H1 (cell line): ENCODE results near the gene COL4A2. TPM values are rescaled to one million over a fixed set of nuclear protein-coding genes. Genes with fewer than 3 reads are reported as not detected.

Source experiments
- CTCF ChIA-PET: fragments of 300-600 bp; sonication (Branson Sonifier 250); formaldehyde crosslinking; loops from one replicate; lab custom pipeline; 2021; ENCODE audit not compliant: partially characterized antibody; lab: Charles Lee
- POLR2A ChIA-PET: fragments of 300-600 bp; sonication (Branson Sonifier 250); formaldehyde crosslinking; loops from one replicate; lab custom pipeline; 2021; ENCODE audit warnings: inconsistent platforms; ENCODE audit not compliant: partially characterized antibody; lab: Charles Lee
- DNase-seq, 2 experiments: peaks; one replicate each; pipeline versions ENCODE4 v3.0.0 to v3.0.0-alpha.2; 2010 to 2022; ENCODE audit warnings: low spot score in 2 of 2, low read depth in 1 of 2, mixed read lengths in 1 of 2
- FAIRE-seq: peaks from 2 replicates; lab custom pipeline; 2011; peaks lifted over from hg19 to GRCh38; lab: Jason Lieb, UNC
- H2AFZ ChIP-seq: 2 replicates; pipeline ENCODE4 v1.8.1; 2012; ENCODE audit warnings: low read length, inconsistent platforms
- H2AK5ac ChIP-seq: 2 replicates; pipeline ENCODE4 v1.6.1; 2013; ENCODE audit warnings: low read depth, low read length
- H2BK120ac ChIP-seq: replicated peaks from 2 replicates; pipeline ENCODE3; 2013; ENCODE audit warnings: low read depth, low read length, inconsistent platforms
- H2BK12ac ChIP-seq: 2 replicates; pipeline ENCODE4 v1.6.1; 2013; ENCODE audit warnings: low read depth, low read length
- H2BK15ac ChIP-seq: 2 replicates; pipeline ENCODE4 v1.6.1; 2013; ENCODE audit warnings: low read length
- H2BK20ac ChIP-seq: 2 replicates; pipeline ENCODE4 v1.6.1; 2013; ENCODE audit warnings: low read length
- H2BK5ac ChIP-seq: 2 replicates; pipeline ENCODE4 v1.6.1; 2013; ENCODE audit warnings: low read depth, low read length
- H3K14ac ChIP-seq: 2 replicates; pipeline ENCODE4 v1.6.1; 2013; ENCODE audit warnings: inconsistent platforms; ENCODE audit not compliant: insufficient read length
- H3K18ac ChIP-seq: 2 replicates; pipeline ENCODE4 v1.6.1; 2013; ENCODE audit warnings: low read length; ENCODE audit errors: extremely low read depth
- H3K23ac ChIP-seq: 2 replicates; pipeline ENCODE4 v1.6.1; 2013; ENCODE audit warnings: inconsistent platforms; ENCODE audit not compliant: insufficient read length
- H3K23me2 ChIP-seq: 2 replicates; pipeline ENCODE4 v1.6.1; 2013; ENCODE audit warnings: low read depth, low read length
- H3K27ac ChIP-seq: 2 replicates; pipeline ENCODE4 v1.6.1; 2011; ENCODE audit warnings: low read depth, low read length, inconsistent platforms
- H3K27me3 ChIP-seq, 4 experiments: replicated peaks in 1 of 4; 1 replicate in 1 of 4; 2 replicates in 3 of 4; pipeline versions ENCODE4 v1.6.1 to v1.8.1; 2011 to 2013; ENCODE audit warnings: low read length in 3 of 4, mild to moderate bottlenecking in 3 of 4, inconsistent platforms in 2 of 4, mixed read lengths in 2 of 4, moderate library complexity in 1 of 4; ENCODE audit not compliant: control insufficient read depth in 3 of 4, insufficient read depth in 3 of 4; ENCODE audit errors: extremely low read depth in 1 of 4
- H3K36me3 ChIP-seq, 4 experiments: 2 replicates each; pipeline versions ENCODE4 v1.6.1 to v1.8.1; 2011 to 2013; ENCODE audit warnings: mild to moderate bottlenecking in 4 of 4, low read length in 3 of 4, moderate library complexity in 2 of 4, control low read depth in 1 of 4, inconsistent platforms in 1 of 4; ENCODE audit not compliant: insufficient read depth in 4 of 4, control insufficient read depth in 2 of 4
- H3K4ac ChIP-seq: replicated peaks from 2 replicates; pipeline ENCODE3; 2013; ENCODE audit warnings: low read length, low read depth, mixed read lengths, inconsistent platforms; ENCODE audit not compliant: insufficient read length
- H3K4me1 ChIP-seq, 4 experiments: replicated peaks in 1 of 4; 1 replicate in 1 of 4; 2 replicates in 3 of 4; pipeline versions ENCODE4 v1.6.1 to v1.8.1; 2011 to 2013; ENCODE audit warnings: low read length in 3 of 4, inconsistent platforms in 2 of 4, mixed read lengths in 1 of 4; ENCODE audit not compliant: insufficient read depth in 4 of 4, control insufficient read depth in 3 of 4
- H3K4me2 ChIP-seq, 2 experiments: 2 replicates each; pipeline versions ENCODE4 v1.6.1 to v1.8.1; 2011 to 2013; ENCODE audit warnings: low read depth in 2 of 2, low read length in 2 of 2, control low read depth in 1 of 2, inconsistent platforms in 1 of 2, mild to moderate bottlenecking in 1 of 2; ENCODE audit not compliant: insufficient read depth in 1 of 2
- H3K4me3 ChIP-seq, 4 experiments: fragments of 200-600, 300-600 bp in 1 of 4; sonication (generic), shearing (Covaris generic), sonication (Bioruptor Twin) in 1 of 4; 2 replicates each; pipeline versions ENCODE4 v1.5.1 to v1.8.1; 2011 to 2016; ENCODE audit warnings: low read length in 4 of 4, low read depth in 3 of 4, control low read depth in 2 of 4, inconsistent platforms in 2 of 4, mild to moderate bottlenecking in 2 of 4, mixed read lengths in 1 of 4, moderate library complexity in 1 of 4; ENCODE audit not compliant: insufficient read depth in 2 of 4; ENCODE audit errors: extremely low read depth in 1 of 4
- H3K56ac ChIP-seq: replicated peaks from 2 replicates; pipeline ENCODE3; 2013; ENCODE audit warnings: low read depth, mild to moderate bottlenecking, mixed read lengths, low read length, inconsistent platforms; ENCODE audit not compliant: insufficient read length
- H3K79me1 ChIP-seq: 2 replicates; pipeline ENCODE4 v1.6.1; 2013; ENCODE audit warnings: low read depth, low read length, control low read depth
- H3K79me2 ChIP-seq, 2 experiments: 2 replicates each; pipeline versions ENCODE4 v1.6.1 to v1.8.1; 2012 to 2013; ENCODE audit warnings: low read length in 2 of 2, mild to moderate bottlenecking in 2 of 2, inconsistent platforms in 1 of 2; ENCODE audit not compliant: insufficient read depth in 2 of 2, control insufficient read depth in 1 of 2
- H3K9ac ChIP-seq, 4 experiments: replicated peaks in 1 of 4; 1 replicate in 1 of 4; 2 replicates in 3 of 4; pipeline versions ENCODE4 v1.6.1 to v1.8.1; 2011 to 2013; ENCODE audit warnings: low read depth in 3 of 4, low read length in 3 of 4, control low read depth in 2 of 4, mild to moderate bottlenecking in 2 of 4, moderate library complexity in 2 of 4, inconsistent platforms in 1 of 4; ENCODE audit errors: extremely low read depth in 1 of 4
- H3K9me3 ChIP-seq, 2 experiments: 2 replicates each; pipeline versions ENCODE4 v1.6.1 to v1.8.1; 2012 to 2013; ENCODE audit warnings: mild to moderate bottlenecking in 2 of 2, moderate library complexity in 2 of 2, control low read depth in 1 of 2, inconsistent platforms in 1 of 2, low read depth in 1 of 2, low read length in 1 of 2, mixed read lengths in 1 of 2; ENCODE audit not compliant: insufficient read depth in 2 of 2
- H4K20me1 ChIP-seq, 2 experiments: replicated peaks in 1 of 2; 2 replicates each; pipeline versions ENCODE3 to v1.8.1; 2011 to 2013; ENCODE audit warnings: inconsistent platforms in 2 of 2, low read length in 2 of 2, mild to moderate bottlenecking in 1 of 2; ENCODE audit not compliant: insufficient read depth in 2 of 2, control insufficient read depth in 1 of 2
- H4K5ac ChIP-seq: 2 replicates; pipeline ENCODE4 v1.6.1; 2013; ENCODE audit warnings: low read length, low read depth, mixed read lengths, inconsistent platforms; ENCODE audit not compliant: insufficient read length
- H4K8ac ChIP-seq: 2 replicates; pipeline ENCODE4 v1.8.0; 2013; ENCODE audit warnings: mild to moderate bottlenecking, moderate library complexity, low read length, inconsistent platforms; ENCODE audit not compliant: insufficient read depth; ENCODE audit errors: extremely low read depth
- H4K91ac ChIP-seq: replicated peaks from 2 replicates; pipeline ENCODE3; 2013; ENCODE audit warnings: low read length, mixed read lengths, inconsistent platforms; ENCODE audit not compliant: insufficient read length
- WGBS, 2 experiments: shearing (Covaris generic) in 1 of 2; methylation state at CpG; one replicate each; pipeline versions ENCODE4 v1.1.6 to v1.1.7; 2013 to 2015; ENCODE audit warnings: low lambda C conversion rate in 2 of 2, mixed read lengths in 2 of 2, inconsistent platforms in 1 of 2, low coverage in 1 of 2, missing lambda C conversion rate in 1 of 2; ENCODE audit not compliant: insufficient replicate concordance in 2 of 2, insufficient coverage in 1 of 2, insufficient read length in 1 of 2; ENCODE audit errors: extremely low coverage in 1 of 2, missing lambda C conversion rate in 1 of 2; 5-methylcytosine and 5-hydroxymethylcytosine counted together
- polyA plus RNA-seq, 7 experiments: library from polyadenylated mRNA; depleted of rRNA in 3 of 7; stranded (reverse) in 5 of 7; unstranded in 2 of 7; fragments of >200 nt in 5 of 7; fragments of 200-250 nt in 2 of 7; gene quantifications; 1 replicate in 5 of 7; 2 replicates in 1 of 7; 4 replicates in 1 of 7; pipeline versions ENCODE4 v1.2.1 to v1.2.3, GENCODE V29; 2011 to 2013; ENCODE audit warnings: missing spikeins in 2 of 7, mixed read lengths in 2 of 7
- total RNA-seq: library from RNA; stranded (reverse); fragmentation: NEBNext Ultra II Directional; extraction: Animal tissue kit (Norgen Biotek cat#: 25700); gene quantifications from 2 replicates; pipeline ENCODE4 v1.2.1, GENCODE V29; 2021
- TF ChIP-seq, protein P1 (sequence below): IDR thresholded peaks from 2 replicates; pipeline ENCODE4 v1.6.1; 2012; ENCODE audit warnings: inconsistent platforms

Gene COL4A2
- total and polyA plus RNA-seq, 2 of the 8 experiments (the other 6 are each of a cell fraction or from before 2014, with no cell fraction given) = 80.4 to 87.3 TPM

DNA sequence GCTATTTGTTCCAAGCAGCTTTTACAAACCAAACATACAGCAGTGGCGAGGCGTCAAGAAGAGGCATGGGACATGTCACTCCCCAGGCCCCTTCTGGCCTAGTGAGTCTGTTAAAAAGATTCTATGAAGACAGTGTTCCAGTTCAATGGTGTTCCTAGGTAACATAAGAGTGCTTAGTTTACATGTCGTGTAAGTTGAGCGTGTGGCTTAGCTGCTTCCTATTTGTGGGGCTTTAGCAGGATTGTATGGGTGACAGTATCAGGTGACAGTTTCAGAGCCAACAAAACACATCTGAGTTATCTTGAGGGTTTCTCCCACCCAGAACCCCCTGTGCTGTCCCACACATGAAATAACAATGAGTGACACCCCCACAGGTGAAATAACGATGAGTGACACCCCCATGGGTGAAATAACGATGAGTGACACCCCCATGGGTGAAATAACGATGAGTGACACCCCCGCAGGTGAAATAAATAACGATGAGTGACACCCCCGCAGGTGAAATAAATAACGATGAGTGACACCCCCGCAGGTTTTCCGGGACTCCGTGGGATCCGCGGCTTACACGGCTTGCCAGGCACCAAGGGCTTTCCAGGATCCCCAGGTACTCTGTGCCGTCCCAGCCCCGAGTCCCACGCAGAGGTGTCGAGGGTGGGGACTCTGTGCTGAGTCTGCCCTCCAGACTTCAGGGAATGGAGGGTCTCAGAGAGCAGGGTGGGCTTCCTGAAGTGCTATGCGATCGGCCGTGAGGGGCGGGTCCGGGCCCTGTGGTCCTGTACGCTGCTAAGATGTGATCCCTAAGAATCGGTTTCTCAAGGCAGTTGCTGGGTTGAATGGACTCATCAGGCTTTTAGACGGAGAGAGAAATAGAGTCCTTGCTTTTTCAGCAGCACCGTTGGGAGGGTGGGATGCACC, 185.9 kb downstream of the COL4A2 start:
- H2BK5ac ChIP-seq = no peak overlapping the region
- no peak overlapping the region for H3K14ac ChIP-seq
- H4K91ac ChIP-seq = no peak overlapping the region
- no peaks in the 10 kb centered on the region for H4K20me1 ChIP-seq
- WGBS, 2 experiments = 95% methylated on average over 29 of the region's 30 CpGs; no CpG with 5 or more reads in 1 of the 2 experiments
- no peak overlapping the region; a peak in 1 of 7 replicates for H3K9ac ChIP-seq
- no peak overlapping the region for H2BK20ac ChIP-seq
- H2BK120ac ChIP-seq = no peak overlapping the region
- H3K27ac ChIP-seq = no peak overlapping the region
- no peak overlapping the region for H3K4me3 ChIP-seq
- H3K56ac ChIP-seq = no peak overlapping the region
- no peak for FAIRE-seq
- no peaks in the 10 kb centered on the region for H3K27me3 ChIP-seq
- H2BK12ac ChIP-seq = no peak overlapping the region
- H3K36me3 ChIP-seq = peaks cover 7 to 41% (median 22%) of the 10 kb centered on the region in 4 experiments; a peak in 7 of 8 replicates
- no peaks in the 10 kb centered on the region for H3K4me1 ChIP-seq
- H3K23me2 ChIP-seq = no peaks in the 10 kb centered on the region
- no peak overlapping the region for H2AK5ac ChIP-seq
- no peak overlapping the region for H3K4me2 ChIP-seq
- H3K18ac ChIP-seq = no peak overlapping the region; the same call in 1 of the 2 replicates
- H3K23ac ChIP-seq = no peak overlapping the region
- no peaks in the 10 kb centered on the region for H3K79me2 ChIP-seq
- no peak overlapping the region; the same call in 1 of the 2 replicates for H2BK15ac ChIP-seq
- TF ChIP-seq, protein P1, sequence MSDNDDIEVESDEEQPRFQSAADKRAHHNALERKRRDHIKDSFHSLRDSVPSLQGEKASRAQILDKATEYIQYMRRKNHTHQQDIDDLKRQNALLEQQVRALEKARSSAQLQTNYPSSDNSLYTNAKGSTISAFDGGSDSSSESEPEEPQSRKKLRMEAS = no peak
- no peak for DNase-seq
- ChIA-PET CTCF (interaction anchor here (0.8 to 1.5 kb wide), 2 partner anchors 18 to 37 kb away, joined by 3 to 4 read pairs; no protein-coding TSS in a partner anchor), POLR2A (no interaction called here)
- no peak overlapping the region for H4K8ac ChIP-seq
- H3K4ac ChIP-seq = no peak overlapping the region
- no peaks in the 10 kb centered on the region for H3K79me1 ChIP-seq
- peaks cover 3 to 10% of the 10 kb centered on the region in 2 experiments; a peak in 2 of 4 replicates for H3K9me3 ChIP-seq
- no peak overlapping the region for H2AFZ ChIP-seq
- H4K5ac ChIP-seq = no peak overlapping the region
